GM23248 (cell line): ENCODE results near the gene HDAC4. TPM values are rescaled to one million over a fixed set of nuclear protein-coding genes. Genes with fewer than 3 reads are reported as not detected.

Experiments used
- DNase-seq: peaks from one replicate; pipeline ENCODE4 v3.0.0-alpha.2; 2015
- H2AFZ ChIP-seq: fragments of 200-600 bp; sonication (generic); 2 replicates; pipeline ENCODE4 v1.6.1; 2016; ENCODE audit warnings: antibody characterized with exemption
- H3F3A ChIP-seq: fragments of 200-600 bp; sonication (generic); 2 replicates; pipeline ENCODE4 v1.6.1; 2016; ENCODE audit warnings: mild to moderate bottlenecking, antibody characterized with exemption, mixed run types; ENCODE audit not compliant: insufficient read depth
- H3K27ac ChIP-seq: fragments of 200-600 bp; sonication (generic); 2 replicates; pipeline ENCODE4 v1.5.1; 2016; ENCODE audit warnings: mild to moderate bottlenecking
- H3K27me3 ChIP-seq: fragments of 200-600 bp; sonication (generic); replicated peaks from 2 replicates; pipeline ENCODE4 v1.6.1; 2016; ENCODE audit warnings: mild to moderate bottlenecking; ENCODE audit not compliant: insufficient read depth
- H3K36me3 ChIP-seq: fragments of 200-600 bp; sonication (generic); 2 replicates; pipeline ENCODE4 v1.6.1; 2016; ENCODE audit warnings: low read depth, mild to moderate bottlenecking
- H3K4me1 ChIP-seq: fragments of 200-600 bp; sonication (generic); 2 replicates; pipeline ENCODE4 v1.6.1; 2016; ENCODE audit warnings: mild to moderate bottlenecking; ENCODE audit not compliant: insufficient read depth
- H3K4me2 ChIP-seq: fragments of 200-600 bp; sonication (generic); one replicate; pipeline ENCODE4 v1.6.1; 2016; ENCODE audit warnings: mild to moderate bottlenecking; ENCODE audit not compliant: unreplicated experiment
- H3K4me3 ChIP-seq: fragments of 200-600 bp; sonication (generic); 2 replicates; pipeline ENCODE4 v1.5.1; 2016; ENCODE audit warnings: mild to moderate bottlenecking
- H3K79me2 ChIP-seq: fragments of 200-600 bp; sonication (generic); 2 replicates; pipeline ENCODE4 v1.6.1; 2016; ENCODE audit warnings: mild to moderate bottlenecking; ENCODE audit not compliant: insufficient read depth
- H3K9ac ChIP-seq: fragments of 200-600 bp; sonication (generic); 2 replicates; pipeline ENCODE4 v1.6.1; 2016; ENCODE audit warnings: mild to moderate bottlenecking
- H3K9me2 ChIP-seq: fragments of 200-600 bp; sonication (generic); 2 replicates; pipeline ENCODE4 v1.6.1; 2016; ENCODE audit warnings: mixed run types, mild to moderate bottlenecking, moderate library complexity; ENCODE audit not compliant: insufficient read depth
- H3K9me3 ChIP-seq: fragments of 200-600 bp; sonication (generic); one replicate; pipeline ENCODE4 v1.6.1; 2017; ENCODE audit warnings: low read depth
- H4K20me1 ChIP-seq: fragments of 200-600 bp; sonication (generic); 2 replicates; pipeline ENCODE4 v1.6.0; 2016; ENCODE audit not compliant: insufficient read depth
- EZH2 ChIP-seq: fragments of 200-600 bp; sonication (generic); IDR thresholded peaks from 2 replicates; pipeline ENCODE4 v1.6.1; 2018; ENCODE audit warnings: antibody characterized with exemption, mild to moderate bottlenecking; ENCODE audit not compliant: insufficient read depth, poor library complexity, severe bottlenecking
- EZH2phosphoT487 ChIP-seq: fragments of 200-600 bp; sonication (generic); IDR thresholded peaks from 2 replicates; pipeline ENCODE4 v1.6.1; 2018; ENCODE audit warnings: antibody characterized with exemption, moderate library complexity, mild to moderate bottlenecking, low read depth; ENCODE audit not compliant: insufficient read depth
- WGBS, 2 experiments: methylation state at CpG; one replicate each; pipeline ENCODE4 v1.1.6; 2015 to 2017; ENCODE audit warnings: low lambda C conversion rate in 2 of 2, low coverage in 1 of 2; ENCODE audit errors: missing lambda C conversion rate in 2 of 2; 5-methylcytosine and 5-hydroxymethylcytosine counted together
- in situ Hi-C: fragments of 300-500 bp; cut with MboI; formaldehyde crosslinking; loops from 2 replicates; pipeline ENCODE4 v1.15.0; 2020
- polyA plus RNA-seq: library from polyadenylated mRNA; unstranded; fragments of >200 nt; fragmentation: Nextera tagmentation; extraction: Ambion mirVana; gene quantifications from 2 replicates; pipeline ENCODE4 v1.2.1, GENCODE V29; 2016
- total RNA-seq: library from RNA; depleted of rRNA; stranded (reverse); fragments of >200 nt; shearing (Covaris generic); gene quantifications from 2 replicates; pipeline ENCODE4 v1.2.3, GENCODE V29; 2014

The HDAC4 gene
- total and polyA plus RNA-seq, 2 experiments from 2014 or later: 2.1 to 6.3 TPM

DNA sequence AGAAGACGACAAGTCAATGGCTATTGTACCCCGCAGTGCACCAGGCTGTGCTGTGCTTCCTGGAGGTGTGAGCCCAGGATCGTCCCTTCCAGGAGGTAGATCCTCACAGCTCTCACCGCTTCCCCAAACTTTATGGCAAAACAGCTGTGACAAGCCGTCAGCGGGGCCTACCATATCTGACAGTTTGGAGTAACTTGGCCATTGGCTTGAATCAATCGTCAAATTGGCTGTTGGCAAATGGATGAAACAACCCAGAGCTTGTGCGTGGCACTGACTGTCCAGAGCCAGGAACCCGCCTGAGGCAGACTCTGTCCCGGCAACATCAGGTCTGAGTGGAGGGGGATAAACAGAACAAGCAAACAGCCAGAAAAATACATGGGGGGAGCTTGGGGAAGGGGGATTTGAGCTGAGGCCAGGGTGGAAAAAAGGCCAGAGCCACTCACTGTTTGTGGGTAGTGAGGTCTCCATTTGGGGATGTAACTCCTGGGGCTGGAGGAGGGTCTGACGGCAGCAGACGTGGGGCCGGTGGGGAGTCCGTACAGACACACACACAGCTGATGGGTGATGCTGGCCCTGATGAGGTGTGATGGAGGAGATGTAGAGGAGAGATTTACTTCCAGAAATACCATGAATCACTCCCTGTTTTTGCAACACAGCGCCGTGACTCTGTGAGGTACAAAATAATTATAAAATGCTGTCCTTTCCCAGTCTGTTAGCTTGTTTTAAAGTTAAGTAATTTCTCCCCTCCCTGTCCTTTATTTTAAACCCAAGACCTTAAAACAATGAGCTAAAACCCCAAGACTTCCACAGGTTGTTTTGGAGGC, 378.2 kb downstream of the HDAC4 start:
- in situ Hi-C loops: no loop called here
- no peaks in the 10 kb centered on the region for H4K20me1 ChIP-seq

DNA sequence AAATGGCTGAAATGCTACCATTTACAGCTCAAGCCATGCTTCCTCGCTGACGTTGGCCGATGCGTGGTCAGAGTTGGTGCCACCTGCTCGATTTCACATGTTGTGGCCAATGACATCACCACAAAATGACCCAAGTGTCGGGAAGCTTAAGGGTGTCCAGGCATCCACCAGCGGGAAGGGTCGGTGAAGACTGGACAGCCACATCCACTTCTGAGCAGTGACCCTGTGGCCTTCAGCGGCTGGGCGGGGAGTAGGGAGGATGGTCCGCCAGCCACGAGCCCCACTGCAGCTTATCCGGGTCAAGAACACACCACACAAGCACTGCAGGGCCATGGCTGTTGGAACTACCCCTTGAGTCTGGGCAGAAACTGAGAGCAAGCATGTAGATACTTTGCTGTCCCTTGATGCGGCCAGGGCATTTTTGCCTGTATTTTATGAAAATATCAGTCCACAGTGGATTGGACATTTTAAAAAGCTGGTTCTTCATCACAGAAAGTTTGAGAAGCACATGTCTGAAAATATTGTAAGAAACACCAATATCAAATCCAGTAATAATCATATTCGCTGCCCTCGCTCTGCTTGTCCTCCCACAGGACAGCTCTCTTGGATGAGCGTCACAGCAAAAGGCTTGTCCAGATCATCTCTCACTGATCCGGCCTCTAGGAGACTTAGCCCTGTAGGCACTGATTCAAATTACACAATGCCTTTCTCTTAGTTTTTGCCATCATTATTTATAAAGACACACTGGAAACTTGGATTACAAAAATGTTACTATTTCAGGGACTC, 379.0 kb downstream of the HDAC4 start:
- Histone ChIP-seq H3K4me1 (peaks cover 15% of the 10 kb centered on the region), H3K36me3 (no peaks in the 10 kb centered on the region), H2AFZ (0 out of 2 replicates have a peak overlapping the region, but pooled peaks have one; percentile 0), H3K27me3 (peaks cover 6% of the 10 kb centered on the region; the same call in 1 of the 2 replicates), H3K79me2 (no peaks in the 10 kb centered on the region), H3K9ac (no peak overlapping the region), H3K4me2 (no peak overlapping the region), H3K9me3 (no peaks in the 10 kb centered on the region), H3K27ac (no peak overlapping the region), H3F3A (peaks cover 17% of the 10 kb centered on the region; the same call in 1 of the 2 replicates), H3K4me3 (no peak overlapping the region), H4K20me1 (no peaks in the 10 kb centered on the region), H3K9me2 (no peaks in the 10 kb centered on the region)
- in situ Hi-C loops: no loop called here
- peak; percentile 43 for DNase-seq
- 78 to 79% methylated on average over 18 of the region's 18 CpGs for WGBS, 2 experiments
- TF ChIP-seq EZH2 (no peak), EZH2phosphoT487 (no peak)

More for the DNA sequence above, 378.2 kb downstream of the HDAC4 start:
- DNase-seq: peak; percentile 74
- H3K36me3 ChIP-seq: no peaks in the 10 kb centered on the region
- no peak for TF ChIP-seq EZH2
- TF ChIP-seq EZH2phosphoT487: no peak
- H3K4me2 ChIP-seq: no peak overlapping the region
- WGBS, 2 experiments: 19 to 24% methylated on average over 16 of the region's 16 CpGs
- no peak overlapping the region for H3K4me3 ChIP-seq
- 0 out of 2 replicates have a peak overlapping the region, but pooled peaks have one; percentile 0 for H2AFZ ChIP-seq
- peaks cover 6% of the 10 kb centered on the region; the same call in 1 of the 2 replicates for H3K27me3 ChIP-seq
- H3K9ac ChIP-seq: no peak overlapping the region
- no peak overlapping the region for H3K27ac ChIP-seq
- peaks cover 17% of the 10 kb centered on the region; the same call in 1 of the 2 replicates for H3F3A ChIP-seq
- H3K9me2 ChIP-seq: no peaks in the 10 kb centered on the region
- no peaks in the 10 kb centered on the region for H3K9me3 ChIP-seq
- no peaks in the 10 kb centered on the region for H3K79me2 ChIP-seq
- H3K4me1 ChIP-seq: peaks cover 18% of the 10 kb centered on the region

- Histone ChIP-seq H3K36me3 (no peaks in the 10 kb centered on the region), H3K4me1 (peaks cover 15% of the 10 kb centered on the region), H3K9me2 (no peaks in the 10 kb centered on the region), H3K9me3 (no peaks in the 10 kb centered on the region), H4K20me1 (no peaks in the 10 kb centered on the region), H3K27ac (no peak overlapping the region), H3K27me3 (peaks cover 6% of the 10 kb centered on the region; the same call in 1 of the 2 replicates), H2AFZ (no peak overlapping the region), H3K9ac (no peak overlapping the region), H3K79me2 (no peaks in the 10 kb centered on the region), H3K4me3 (no peak overlapping the region), H3K4me2 (no peak overlapping the region), H3F3A (peaks cover 17% of the 10 kb centered on the region; the same call in 1 of the 2 replicates)
- TF ChIP-seq EZH2 (no peak), EZH2phosphoT487 (no peak)
- DNase-seq: no peak
- WGBS, 2 experiments: 81 to 83% methylated on average over 6 of the region's 6 CpGs
- in situ Hi-C loops: no loop called here
Observed at GRCh38 chr2:239021224-239021623, 379.6 kb downstream of the HDAC4 start.

- no peaks in the 10 kb centered on the region for H3K36me3 ChIP-seq
- 90 to 91% methylated on average over 17 of the region's 17 CpGs for WGBS, 2 experiments
- H2AFZ ChIP-seq: no peak overlapping the region
- peaks cover 6% of the 10 kb centered on the region; the same call in 1 of the 2 replicates for H3K27me3 ChIP-seq
- H3F3A ChIP-seq: peaks cover 17% of the 10 kb centered on the region; the same call in 1 of the 2 replicates
- no peaks in the 10 kb centered on the region for H3K79me2 ChIP-seq
- TF ChIP-seq EZH2 (no peak), EZH2phosphoT487 (no peak)
- no peak overlapping the region for H3K9ac ChIP-seq
- peaks cover 15% of the 10 kb centered on the region for H3K4me1 ChIP-seq
- no peak for DNase-seq
- no peaks in the 10 kb centered on the region for H3K9me2 ChIP-seq
- H3K4me3 ChIP-seq: no peak overlapping the region
- H3K4me2 ChIP-seq: no peak overlapping the region
- no peaks in the 10 kb centered on the region for H4K20me1 ChIP-seq
- H3K27ac ChIP-seq: no peak overlapping the region
- no peaks in the 10 kb centered on the region for H3K9me3 ChIP-seq
- in situ Hi-C loops: no loop called here
Observed at GRCh38 chr2:239020541-239021041, 380.2 kb downstream of the HDAC4 start.
